ENCODE results near the gene SIGLEC7. TPM values are rescaled to one million over a fixed set of nuclear protein-coding genes. Genes with fewer than 3 reads are reported as not detected.

The SIGLEC7 gene
- total and polyA plus RNA-seq, 2 experiments from 2014 or later = not detected

- WGBS, 2 experiments (ENCODE audit: low coverage in 1 of 2, low lambda C conversion rate in 2 of 2, missing lambda C conversion rate in 2 of 2) = 89 to 90% methylated on average over 12 to 22 of the region's 22 CpGs
- peaks cover 5% of the 10 kb centered on the region; the same call in 1 of the 2 replicates for H3K36me3 ChIP-seq (ENCODE audit: low read depth)
- no peaks in the 10 kb centered on the region for H3K27me3 ChIP-seq (replicated peaks; ENCODE audit: insufficient read depth)
- TF ChIP-seq EZH2 (IDR thresholded peaks at IDR 0.05; ENCODE audit: insufficient read depth, poor library complexity, severe bottlenecking) (no peak), EZH2phosphoT487 (IDR thresholded peaks at IDR 0.05; ENCODE audit: insufficient read depth, low read depth) (no peak)
- peaks cover 36% of the 10 kb centered on the region for H3K79me2 ChIP-seq (ENCODE audit: insufficient read depth)
- no peaks in the 10 kb centered on the region for H3F3A ChIP-seq (ENCODE audit: insufficient read depth)
- DNase-seq = no peak
- in situ Hi-C loops (cut with MboI) = no loop called here
- H3K4me1 ChIP-seq (ENCODE audit: insufficient read depth) = no peaks in the 10 kb centered on the region
- no peak overlapping the region for H3K9ac ChIP-seq
- H3K4me3 ChIP-seq = no peak overlapping the region
- H3K9me2 ChIP-seq (ENCODE audit: insufficient read depth) = no peaks in the 10 kb centered on the region
- H3K4me2 ChIP-seq (ENCODE audit: unreplicated experiment) = no peak overlapping the region
- no peaks in the 10 kb centered on the region for H3K9me3 ChIP-seq (ENCODE audit: low read depth)
- H2AFZ ChIP-seq = no peak overlapping the region
- no peak overlapping the region for H3K27ac ChIP-seq
- no peaks in the 10 kb centered on the region for H4K20me1 ChIP-seq (ENCODE audit: insufficient read depth)
These were observed 43.1 kb upstream of the SIGLEC7 start for GRCh38 chr19:51099047-51099382.

- no peak for TF ChIP-seq EZH2phosphoT487 (IDR thresholded peaks at IDR 0.05; ENCODE audit: insufficient read depth, low read depth)
- no peak for TF ChIP-seq EZH2 (IDR thresholded peaks at IDR 0.05; ENCODE audit: insufficient read depth, poor library complexity, severe bottlenecking)
- Histone ChIP-seq H3K9me3 (ENCODE audit: low read depth) (no peaks in the 10 kb centered on the region), H3K27me3 (replicated peaks; ENCODE audit: insufficient read depth) (no peaks in the 10 kb centered on the region), H3K4me1 (ENCODE audit: insufficient read depth) (no peaks in the 10 kb centered on the region), H3K79me2 (ENCODE audit: insufficient read depth) (peaks cover 45% of the 10 kb centered on the region), H3K9me2 (ENCODE audit: insufficient read depth) (no peaks in the 10 kb centered on the region), H3K9ac (no peak overlapping the region), H4K20me1 (ENCODE audit: insufficient read depth) (no peaks in the 10 kb centered on the region), H2AFZ (no peak overlapping the region), H3K27ac (no peak overlapping the region), H3F3A (ENCODE audit: insufficient read depth) (no peaks in the 10 kb centered on the region), H3K4me3 (no peak overlapping the region), H3K36me3 (ENCODE audit: low read depth) (peaks cover 5% of the 10 kb centered on the region; the same call in 1 of the 2 replicates), H3K4me2 (ENCODE audit: unreplicated experiment) (no peak overlapping the region)
- WGBS, 2 experiments (ENCODE audit: low coverage in 1 of 2, low lambda C conversion rate in 2 of 2, missing lambda C conversion rate in 2 of 2) = 53 to 61% methylated on average over 3 of the region's 3 CpGs
- in situ Hi-C loops (cut with MboI) = no loop called here
- DNase-seq = no peak
These were observed 41.5 kb upstream of the SIGLEC7 start for GRCh38 chr19:51100601-51101000.

- H2AFZ ChIP-seq = no peak overlapping the region
- peak; percentile 52 for DNase-seq
- in situ Hi-C loops (cut with MboI) = no loop called here
- H3K4me3 ChIP-seq = no peak overlapping the region
- peaks cover 5% of the 10 kb centered on the region; the same call in 1 of the 2 replicates for H3K36me3 ChIP-seq (ENCODE audit: low read depth)
- WGBS, 2 experiments (ENCODE audit: low coverage in 1 of 2, low lambda C conversion rate in 2 of 2, missing lambda C conversion rate in 2 of 2) = 94 to 98% methylated on average over 5 of the region's 5 CpGs
- H3F3A ChIP-seq (ENCODE audit: insufficient read depth) = no peaks in the 10 kb centered on the region
- H4K20me1 ChIP-seq (ENCODE audit: insufficient read depth) = no peaks in the 10 kb centered on the region
- no peaks in the 10 kb centered on the region for H3K27me3 ChIP-seq (replicated peaks; ENCODE audit: insufficient read depth)
- TF ChIP-seq EZH2phosphoT487 (IDR thresholded peaks at IDR 0.05; ENCODE audit: insufficient read depth, low read depth) (no peak), EZH2 (IDR thresholded peaks at IDR 0.05; ENCODE audit: insufficient read depth, poor library complexity, severe bottlenecking) (no peak)
- H3K79me2 ChIP-seq (ENCODE audit: insufficient read depth) = peaks cover 52% of the 10 kb centered on the region
- H3K4me2 ChIP-seq (ENCODE audit: unreplicated experiment) = no peak overlapping the region
- no peaks in the 10 kb centered on the region for H3K9me2 ChIP-seq (ENCODE audit: insufficient read depth)
- no peak overlapping the region for H3K9ac ChIP-seq
- H3K27ac ChIP-seq = no peak overlapping the region
- H3K4me1 ChIP-seq (ENCODE audit: insufficient read depth) = no peaks in the 10 kb centered on the region
- H3K9me3 ChIP-seq (ENCODE audit: low read depth) = no peaks in the 10 kb centered on the region
These were observed 40.8 kb upstream of the SIGLEC7 start for GRCh38 chr19:51101171-51101865.

GRCh38 chr19:51102991-51103390 lies 39.1 kb upstream of the SIGLEC7 start:
- DNase-seq = no peak
- no peaks in the 10 kb centered on the region for H4K20me1 ChIP-seq (ENCODE audit: insufficient read depth)
- H2AFZ ChIP-seq = no peak overlapping the region
- TF ChIP-seq EZH2phosphoT487 (IDR thresholded peaks at IDR 0.05; ENCODE audit: insufficient read depth, low read depth) (no peak), EZH2 (IDR thresholded peaks at IDR 0.05; ENCODE audit: insufficient read depth, poor library complexity, severe bottlenecking) (no peak)
- H3K9ac ChIP-seq = no peak overlapping the region
- H3K79me2 ChIP-seq (ENCODE audit: insufficient read depth) = peaks cover 69% of the 10 kb centered on the region
- no peaks in the 10 kb centered on the region for H3K4me1 ChIP-seq (ENCODE audit: insufficient read depth)
- no peaks in the 10 kb centered on the region for H3K27me3 ChIP-seq (replicated peaks; ENCODE audit: insufficient read depth)
- 90 to 93% methylated on average over 7 of the region's 7 CpGs for WGBS, 2 experiments (ENCODE audit: low coverage in 1 of 2, low lambda C conversion rate in 2 of 2, missing lambda C conversion rate in 2 of 2)
- H3K9me3 ChIP-seq (ENCODE audit: low read depth) = no peaks in the 10 kb centered on the region
- no peaks in the 10 kb centered on the region for H3F3A ChIP-seq (ENCODE audit: insufficient read depth)
- no peak overlapping the region for H3K4me2 ChIP-seq (ENCODE audit: unreplicated experiment)
- no peaks in the 10 kb centered on the region for H3K9me2 ChIP-seq (ENCODE audit: insufficient read depth)
- in situ Hi-C loops (cut with MboI) = no loop called here
- H3K36me3 ChIP-seq (ENCODE audit: low read depth) = peaks cover 5% of the 10 kb centered on the region; the same call in 1 of the 2 replicates
- no peak overlapping the region for H3K4me3 ChIP-seq
- no peak overlapping the region for H3K27ac ChIP-seq

All from GM23248 (cell line).